ENCODE results near the gene ACADVL.
A peak's percentile ranks its signal among the peaks of the same experiment; 100 is the strongest.

The ACADVL gene

GRCh38 chr17:7207120-7208001 lies 12.4 kb upstream of the ACADVL start:
- no peak for ATAC-seq
- no peaks in the 10 kb centered on the region for H3K9me3 Mint-ChIP-seq
- peak overlapping the region; percentile 98 for H3K27ac Mint-ChIP-seq
- H3K36me3 Mint-ChIP-seq, result peaks cover 11% of the 10 kb centered on the region
- DNase-seq (ENCODE audit: low spot score in 2 of 2), result no peak
- H3K4me1 Mint-ChIP-seq, result peaks cover 35% of the 10 kb centered on the region
- H3K4me3 Mint-ChIP-seq, result no peak overlapping the region

DNA sequence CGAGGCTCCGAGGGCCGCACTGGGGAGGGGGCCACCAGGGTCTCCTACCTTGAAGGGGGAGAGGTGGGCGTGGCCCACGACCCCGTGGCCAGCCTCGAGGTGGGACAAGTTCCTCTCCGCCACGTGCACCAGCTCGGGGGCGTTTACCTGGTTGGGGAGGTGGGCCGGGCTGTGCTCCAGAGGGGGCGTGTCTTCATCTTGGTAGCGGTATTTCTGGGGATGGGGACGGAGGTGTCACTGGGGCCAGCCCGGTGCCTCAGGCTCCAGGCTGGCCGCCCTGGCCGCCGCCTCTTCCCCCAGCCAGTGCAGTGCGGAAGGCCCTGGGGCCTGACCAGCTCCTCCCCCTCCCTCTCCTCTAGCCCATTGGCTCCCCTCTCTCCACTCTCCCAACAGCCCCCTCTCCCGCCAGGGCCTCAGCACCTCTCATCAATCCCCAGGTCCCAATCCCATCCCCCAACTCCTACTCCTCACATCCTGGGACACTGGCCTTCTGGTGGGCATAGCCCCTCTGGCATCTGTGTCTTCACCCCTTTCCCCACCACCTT lies 11.6 kb upstream of the ACADVL start:
- Mint-ChIP-seq H3K27ac (no peak overlapping the region), H3K9me3 (no peaks in the 10 kb centered on the region), H3K4me3 (no peak overlapping the region), H3K36me3 (peaks cover 11% of the 10 kb centered on the region), H3K4me1 (peaks cover 35% of the 10 kb centered on the region)
- DNase-seq (ENCODE audit: low spot score in 2 of 2) (no peak), ATAC-seq (no peak)

DNA sequence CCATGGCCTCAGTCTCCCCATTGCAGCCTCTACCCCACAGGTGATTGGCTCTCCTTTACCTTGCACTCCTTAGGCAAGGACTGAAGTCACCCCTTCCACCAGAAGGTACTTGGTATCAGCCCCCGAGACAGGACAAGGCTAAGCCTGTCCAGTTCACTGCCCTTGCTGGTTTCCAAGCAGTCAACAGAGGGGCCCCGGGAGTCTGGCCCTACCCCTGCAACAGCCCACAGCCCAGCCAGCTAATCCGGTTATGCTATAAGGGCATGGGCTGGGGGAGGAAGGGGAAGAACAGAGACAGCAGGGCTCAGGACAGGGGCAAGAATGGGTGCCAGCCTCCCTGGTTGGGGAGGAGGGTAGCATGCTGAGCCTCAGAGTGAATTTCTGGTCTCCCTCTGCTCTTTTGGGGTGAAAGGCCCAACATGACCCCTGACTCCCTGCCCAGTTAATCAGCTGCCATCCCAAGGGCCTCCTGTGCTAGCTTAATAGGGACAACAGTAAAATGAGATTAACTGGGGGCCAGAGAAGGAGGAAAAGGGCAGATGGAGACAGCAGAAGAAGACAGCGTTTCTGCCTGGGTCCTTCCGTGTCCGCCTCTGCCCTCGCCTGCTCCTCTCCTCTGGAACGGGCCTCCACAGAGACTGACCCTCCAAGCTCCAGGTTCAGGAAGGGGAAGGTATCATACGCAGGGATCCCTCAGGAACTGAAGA lies 10.8 kb upstream of the ACADVL start:
- Mint-ChIP-seq H3K4me3 (no peak overlapping the region), H3K36me3 (peaks cover 12% of the 10 kb centered on the region), H3K27ac (no peak overlapping the region), H3K4me1 (peaks cover 37% of the 10 kb centered on the region), H3K9me3 (no peaks in the 10 kb centered on the region)
- no peak for ATAC-seq
- no peak for DNase-seq (ENCODE audit: low spot score in 2 of 2)

DNA sequence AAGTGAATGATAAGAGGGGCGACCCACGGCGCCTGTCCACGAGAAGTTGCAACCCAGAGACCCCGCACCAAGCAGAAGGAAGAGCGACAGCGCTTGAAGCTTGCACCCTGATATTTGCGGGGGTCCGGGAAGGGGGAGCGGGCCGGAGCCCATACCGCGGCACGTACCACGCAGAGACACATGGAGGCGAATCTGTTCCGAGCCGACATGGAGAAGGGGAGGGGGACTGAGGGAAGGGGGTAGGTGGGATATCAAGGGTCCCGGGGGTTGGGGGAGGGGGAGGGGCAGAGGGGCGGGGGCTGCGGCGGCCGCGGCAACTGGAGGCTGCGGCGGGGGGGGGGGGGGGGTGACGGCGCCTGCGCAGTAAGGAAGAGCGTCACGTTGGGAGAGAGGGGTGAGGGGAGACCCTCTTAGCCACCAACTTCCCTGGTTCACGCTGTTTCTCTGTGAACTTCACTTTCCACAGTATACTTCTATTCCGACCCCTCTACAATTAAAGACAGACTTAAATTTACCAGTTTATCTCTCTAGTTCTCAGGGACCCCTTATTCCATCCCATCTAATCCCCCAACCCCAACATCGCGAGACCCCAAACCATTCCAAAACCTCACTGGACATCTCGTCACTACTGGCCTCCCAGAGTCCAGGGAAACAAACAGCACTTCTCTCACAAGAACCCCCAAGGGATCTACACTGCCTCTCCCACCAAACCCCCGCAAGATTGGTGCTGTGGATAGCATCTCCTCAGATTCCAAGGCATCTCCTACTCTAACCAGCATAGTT lies 8.1 kb upstream of the ACADVL start:
- ATAC-seq (no peak), DNase-seq (ENCODE audit: low spot score in 2 of 2) (no peak)
- Mint-ChIP-seq H3K36me3 (peaks cover 25% of the 10 kb centered on the region), H3K27ac (no peak overlapping the region), H3K9me3 (no peaks in the 10 kb centered on the region), H3K4me3 (no peak overlapping the region), H3K4me1 (peaks cover 33% of the 10 kb centered on the region)

DNA sequence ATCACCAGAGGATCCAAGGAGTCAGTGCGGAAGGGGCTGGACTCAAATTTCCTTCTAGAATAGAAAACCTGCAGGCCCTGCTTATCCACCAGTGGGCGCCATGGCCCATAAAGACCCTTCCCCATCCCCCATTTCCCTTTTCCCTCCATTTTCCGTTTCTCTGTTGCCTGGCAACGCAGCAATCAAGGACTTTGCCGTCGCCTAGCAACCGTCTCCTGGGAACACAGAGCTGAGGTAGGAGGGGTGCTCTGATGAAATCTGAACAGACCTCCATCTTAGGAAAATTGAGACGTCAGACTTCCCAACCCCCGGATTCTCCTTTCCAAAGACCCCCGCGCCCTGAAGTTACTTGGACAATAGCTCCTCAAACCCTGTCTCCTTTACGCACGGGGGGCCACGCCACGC lies 5.8 kb upstream of the ACADVL start:
- Mint-ChIP-seq H3K27ac (peak overlapping the region; percentile 90), H3K4me3 (peak overlapping the region; percentile 77), H3K9me3 (no peaks in the 10 kb centered on the region), H3K4me1 (peaks cover 43% of the 10 kb centered on the region), H3K36me3 (peaks cover 27% of the 10 kb centered on the region)
- ATAC-seq, result peak; percentile 1
- DNase-seq (ENCODE audit: low spot score in 2 of 2), result no peak

GRCh38 chr17:7214300-7215135 lies 5.2 kb upstream of the ACADVL start:
- Mint-ChIP-seq H3K4me1 (peaks cover 49% of the 10 kb centered on the region), H3K9me3 (no peaks in the 10 kb centered on the region), H3K4me3 (peak overlapping the region; percentile 77), H3K36me3 (peaks cover 29% of the 10 kb centered on the region), H3K27ac (peak overlapping the region; percentile 90)
- DNase-seq (ENCODE audit: low spot score in 2 of 2) (peak; percentile 96 to 100), ATAC-seq (peak; percentile 87)

DNA sequence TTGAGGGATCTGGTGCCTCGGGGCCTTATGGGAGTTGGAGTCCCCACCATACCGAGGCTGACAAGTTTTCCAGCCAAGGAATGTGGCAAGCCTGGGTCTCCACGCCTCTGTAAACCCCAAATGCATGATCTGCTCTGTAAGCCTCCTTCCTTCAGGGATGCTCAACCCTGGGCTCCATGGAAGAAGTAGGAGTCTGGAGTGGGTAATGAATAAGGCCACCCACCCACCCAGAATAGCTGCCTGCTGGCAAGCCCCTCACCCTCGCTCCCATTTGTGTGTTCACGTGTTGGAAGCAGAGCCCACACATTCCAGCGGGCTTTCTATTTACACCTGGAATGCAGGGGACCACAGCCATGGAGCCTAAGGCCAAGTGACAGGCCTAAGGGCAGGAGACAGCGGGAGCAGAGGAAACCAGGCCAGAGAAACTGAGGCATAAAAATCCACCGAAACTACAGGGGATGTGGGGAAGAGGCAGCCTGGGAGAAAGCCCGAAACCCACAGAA lies 4.6 kb upstream of the ACADVL start:
- Mint-ChIP-seq H3K36me3 (peaks cover 36% of the 10 kb centered on the region), H3K27ac (peak overlapping the region; percentile 90), H3K4me1 (peaks cover 53% of the 10 kb centered on the region), H3K4me3 (peak overlapping the region; percentile 77), H3K9me3 (no peaks in the 10 kb centered on the region)
- DNase-seq (ENCODE audit: low spot score in 2 of 2), result no peak
- no peak for ATAC-seq

DNA sequence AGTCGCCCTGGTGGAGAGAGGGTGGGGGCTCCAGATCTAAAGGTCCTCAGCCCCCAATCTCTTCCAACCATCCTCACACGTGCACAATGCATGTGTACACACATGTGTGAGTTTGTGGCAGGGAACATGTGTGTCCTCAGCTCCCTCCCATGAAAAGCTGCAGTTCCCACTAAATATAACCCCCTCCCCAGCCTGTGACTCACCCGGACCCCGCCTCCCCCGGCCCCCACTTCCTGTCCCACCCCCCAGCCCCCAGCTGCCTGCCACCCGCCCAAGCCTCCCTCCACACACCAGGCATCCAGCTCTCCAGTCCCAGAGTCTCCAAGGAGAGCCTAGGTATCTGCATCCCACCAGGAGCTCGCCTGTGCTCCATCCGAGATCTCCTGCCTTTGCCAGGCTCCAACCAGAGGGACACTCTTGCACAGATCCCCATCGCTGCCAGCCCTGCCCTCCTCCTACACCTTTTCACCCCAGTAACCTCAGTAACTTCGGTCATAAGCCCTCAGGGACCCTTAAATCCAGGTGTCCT lies 4.0 kb upstream of the ACADVL start:
- peak overlapping the region; percentile 22 for H3K4me3 Mint-ChIP-seq
- H3K27ac Mint-ChIP-seq, result peak overlapping the region; percentile 1
- DNase-seq (ENCODE audit: low spot score in 2 of 2) (no peak), ATAC-seq (no peak)
- H3K36me3 Mint-ChIP-seq, result peaks cover 41% of the 10 kb centered on the region
- H3K9me3 Mint-ChIP-seq, result no peaks in the 10 kb centered on the region
- H3K4me1 Mint-ChIP-seq, result peaks cover 58% of the 10 kb centered on the region

GRCh38 chr17:7216242-7217112 lies 3.3 kb upstream of the ACADVL start:
- no peak for DNase-seq (ENCODE audit: low spot score in 2 of 2)
- ATAC-seq, result no peak
- Mint-ChIP-seq H3K4me1 (peaks cover 66% of the 10 kb centered on the region), H3K27ac (peak overlapping the region; percentile 1), H3K9me3 (no peaks in the 10 kb centered on the region), H3K4me3 (peak overlapping the region; percentile 22), H3K36me3 (peaks cover 48% of the 10 kb centered on the region)

- Mint-ChIP-seq H3K4me1 (peaks cover 71% of the 10 kb centered on the region), H3K36me3 (peaks cover 57% of the 10 kb centered on the region), H3K4me3 (peak overlapping the region; percentile 95), H3K9me3 (no peaks in the 10 kb centered on the region), H3K27ac (peak overlapping the region; percentile 98)
- no peak for DNase-seq (ENCODE audit: low spot score in 2 of 2)
- ATAC-seq, result no peak
Observed at GRCh38 chr17:7217113-7217987, 2.4 kb upstream of the ACADVL start.

GRCh38 chr17:7218166-7218565 lies 1.6 kb upstream of the ACADVL start:
- DNase-seq (ENCODE audit: low spot score in 2 of 2) (no peak), ATAC-seq (no peak)
- Mint-ChIP-seq H3K4me3 (peak overlapping the region; percentile 95), H3K36me3 (peaks cover 65% of the 10 kb centered on the region), H3K9me3 (no peaks in the 10 kb centered on the region), H3K4me1 (peaks cover 70% of the 10 kb centered on the region), H3K27ac (peak overlapping the region; percentile 98)

- H3K4me3 Mint-ChIP-seq, result peak overlapping the region; percentile 95
- H3K4me1 Mint-ChIP-seq, result peaks cover 69% of the 10 kb centered on the region
- no peak for DNase-seq (ENCODE audit: low spot score in 2 of 2)
- H3K27ac Mint-ChIP-seq, result peak overlapping the region; percentile 98
- H3K9me3 Mint-ChIP-seq, result no peaks in the 10 kb centered on the region
- H3K36me3 Mint-ChIP-seq, result peaks cover 71% of the 10 kb centered on the region
- ATAC-seq, result no peak
Observed at GRCh38 chr17:7218758-7219157, 980 bp upstream of the ACADVL start.

Data from stimulated activated effector memory CD8-positive, alpha-beta T cell treated with anti-CD3 and anti-CD28 coated beads, Interleukin-12 subunit alpha, Interleukin-12 subunit beta, amount 100 ng/mL, for 72 hours (primary cell).